ENCODE measurements around the gene TNS4. TPM values are rescaled to one million over a fixed set of nuclear protein-coding genes. Genes with fewer than 3 reads are reported as not detected.
A peak's percentile ranks its signal among the peaks of the same experiment; 100 is the strongest.

Gene TNS4
- total RNA-seq, 1 experiment from 2014 or later: 36.6 TPM

- Histone ChIP-seq H4K20me1 (ENCODE audit: insufficient read depth) (no peaks in the 10 kb centered on the region), H3K4me2 (ENCODE audit: low read length) (no peak overlapping the region), H3K36me3 (ENCODE audit: control insufficient read depth in 1 of 2, insufficient read depth in 2 of 2, low read length in 2 of 2) (peaks cover 0 to 6% of the 10 kb centered on the region in 2 experiments; a peak in 1 of 4 replicates), H3K27me3 (ENCODE audit: insufficient read depth, low read length) (no peaks in the 10 kb centered on the region), H3K79me2 (ENCODE audit: insufficient read depth, low read length) (no peaks in the 10 kb centered on the region), H3K27ac (ENCODE audit: low read depth, low read length) (no peak overlapping the region), H3K4me1 (ENCODE audit: control insufficient read depth in 1 of 2, insufficient read depth in 2 of 2, low read length in 2 of 2) (peaks cover 5 to 52% of the 10 kb centered on the region in 2 experiments; a peak in 3 of 4 replicates), H2AFZ (ENCODE audit: low read depth, low read length, poor library complexity, severe bottlenecking) (no peak overlapping the region), H3K4me3 (replicated peaks in 1 of 2; ENCODE audit: low read depth in 1 of 2, low read length in 2 of 2) (no peak overlapping the region), H3K9me3 (ENCODE audit: control insufficient read depth in 1 of 2, insufficient read depth in 1 of 2, low read depth in 1 of 2, low read length in 2 of 2) (no peaks in the 10 kb centered on the region), H3K9me2 (ENCODE audit: insufficient read depth) (no peaks in the 10 kb centered on the region), H3K9ac (ENCODE audit: low read length) (no peak overlapping the region)
- peak; percentile 19; the same call in 1 of the 2 replicates for ATAC-seq
- ChIA-PET CTCF (interaction anchor here (0.7 to 1.1 kb wide), 2 partner anchors 19 to 59 kb away, joined by 3 to 4 read pairs; no protein-coding TSS in a partner anchor), RAD21 (ENCODE audit: low non-redundant PET in 1 of 2, low total read pairs in 2 of 2, uncharacterized antibody in 2 of 2, unreplicated experiment in 2 of 2) (interaction anchor here in 1 of 2 experiments (0.7 kb wide), 1 partner anchor 116 kb away, joined by 3 read pairs; no protein-coding TSS in a partner anchor), POLR2A (interaction anchor here (0.8 kb wide), 2 partner anchors 27 to 57 kb away, joined by 3 to 4 read pairs; partner anchors contain the start of gene TNS4)
- intact Hi-C loops (cut with micrococcal nuclease): no loop called here
- TF ChIP-seq POLR2AphosphoS5 (IDR thresholded peaks at IDR 0.05; ENCODE audit: low read depth, low read length) (peak; percentile 9; the same call in 1 of the 2 replicates), ZNF274 (IDR thresholded peaks at IDR 0.05; ENCODE audit: low read depth, low read length) (no peak), CBX3 (IDR thresholded peaks at IDR 0.05; ENCODE audit: low read depth) (no peak)
- DNase-seq (ENCODE audit: low read depth, low spot score): no peak
- BruUV-seq (replicated peaks): no TSS peak
Observed at GRCh38 chr17:40474419-40475002, 26.9 kb downstream of the TNS4 start.

GRCh38 chr17:40473573-40474365 is 27.7 kb downstream of the TNS4 start:
- no peaks in the 10 kb centered on the region for H3K27me3 ChIP-seq (ENCODE audit: insufficient read depth, low read length)
- H4K20me1 ChIP-seq (ENCODE audit: insufficient read depth): no peaks in the 10 kb centered on the region
- no peak overlapping the region for H2AFZ ChIP-seq (ENCODE audit: low read depth, low read length, poor library complexity, severe bottlenecking)
- H3K79me2 ChIP-seq (ENCODE audit: insufficient read depth, low read length): no peaks in the 10 kb centered on the region
- H3K9ac ChIP-seq (ENCODE audit: low read length): no peak overlapping the region
- DNase-seq (ENCODE audit: low read depth, low spot score): no peak
- no peak for ATAC-seq
- intact Hi-C loops (cut with micrococcal nuclease): no loop called here
- RAD21 ChIA-PET (ENCODE audit: low non-redundant PET in 1 of 2, low total read pairs in 2 of 2, uncharacterized antibody in 2 of 2, unreplicated experiment in 2 of 2): no interaction called here
- H3K4me2 ChIP-seq (ENCODE audit: low read length): no peak overlapping the region
- BruUV-seq (replicated peaks): no TSS peak
- H3K27ac ChIP-seq (ENCODE audit: low read depth, low read length): no peak overlapping the region
- no peaks in the 10 kb centered on the region for H3K9me2 ChIP-seq (ENCODE audit: insufficient read depth)
- CTCF ChIA-PET: interaction anchor here (1.1 kb wide), 1 partner anchor 60 kb away, joined by 4 read pairs; no protein-coding TSS in a partner anchor
- H3K36me3 ChIP-seq (ENCODE audit: control insufficient read depth in 1 of 2, insufficient read depth in 2 of 2, low read length in 2 of 2): peaks cover 0 to 2% of the 10 kb centered on the region in 2 experiments; a peak in 1 of 4 replicates
- POLR2A ChIA-PET: interaction anchor here (0.8 kb wide), 1 partner anchor 28 kb away, joined by 4 read pairs; the partner anchor contains the start of gene TNS4
- H3K4me3 ChIP-seq (replicated peaks in 1 of 2; ENCODE audit: low read depth in 1 of 2, low read length in 2 of 2): no peak overlapping the region
- peaks cover 5 to 51% of the 10 kb centered on the region in 2 experiments; a peak in 3 of 4 replicates for H3K4me1 ChIP-seq (ENCODE audit: control insufficient read depth in 1 of 2, insufficient read depth in 2 of 2, low read length in 2 of 2)
- TF ChIP-seq MAX (IDR thresholded peaks at IDR 0.05) (no peak), TCF7L2 (IDR thresholded peaks at IDR 0.05; ENCODE audit: borderline replicate concordance, extremely low read depth, insufficient read depth, insufficient read length) (no peak), SP1 (IDR thresholded peaks at IDR 0.05; ENCODE audit: low read depth) (no peak), SIN3A (IDR thresholded peaks at IDR 0.05; ENCODE audit: low read depth) (no peak), POLR2A (IDR thresholded peaks at IDR 0.05; ENCODE audit: borderline replicate concordance, extremely low read depth, insufficient read depth, insufficient read length) (no peak), CTCF (IDR thresholded peaks at IDR 0.05 in 2 of 3, conservative IDR thresholded peaks at IDR 0.05 in 1 of 3; ENCODE audit: borderline replicate concordance in 1 of 3, insufficient read depth in 1 of 3, low read depth in 2 of 3, low read length in 2 of 3) (no peak), FOSL1 (IDR thresholded peaks at IDR 0.05; ENCODE audit: low read depth) (no peak), SRF (IDR thresholded peaks at IDR 0.05; ENCODE audit: low read depth) (no peak), POLR2AphosphoS5 (IDR thresholded peaks at IDR 0.05; ENCODE audit: low read depth, low read length) (no peak; the same call in 1 of the 2 replicates), ZFX (IDR thresholded peaks at IDR 0.05) (no peak), ELF1 (IDR thresholded peaks at IDR 0.05; ENCODE audit: borderline replicate concordance, low read depth) (no peak), YY1 (IDR thresholded peaks at IDR 0.05; ENCODE audit: extremely low read depth, insufficient replicate concordance, low read depth, low read length) (no peak), EGR1 (IDR thresholded peaks at IDR 0.05; ENCODE audit: low read depth) (no peak), ZNF274 (IDR thresholded peaks at IDR 0.05; ENCODE audit: low read depth, low read length) (no peak)
- H3K9me3 ChIP-seq (ENCODE audit: control insufficient read depth in 1 of 2, insufficient read depth in 1 of 2, low read depth in 1 of 2, low read length in 2 of 2): no peaks in the 10 kb centered on the region
